PFSK-1 (cell line): ENCODE results near the gene OR8K5.

Experiments used
- FOXP2 ChIP-seq: optimal IDR thresholded peaks from 2 replicates; pipeline ENCODE3; 2011; ENCODE audit warnings: borderline replicate concordance, control low read depth, inconsistent platforms; ENCODE audit not compliant: insufficient read depth; ENCODE audit errors: extremely low read length, extremely low read depth
- POLR2AphosphoS5 ChIP-seq: IDR thresholded peaks from 2 replicates; pipeline ENCODE4 v1.6.1; 2012; ENCODE audit warnings: low read depth, mild to moderate bottlenecking, control low read depth, low read length, moderate library complexity
- REST ChIP-seq, 2 experiments: IDR thresholded peaks; 2 replicates each; pipeline versions ENCODE4 v1.6.1 to v1.8.0; 2011 to 2012; ENCODE audit warnings: low read depth in 2 of 2, low read length in 2 of 2, control low read depth in 1 of 2, inconsistent platforms in 1 of 2, mild to moderate bottlenecking in 1 of 2, moderate library complexity in 1 of 2; ENCODE audit not compliant: insufficient read depth in 1 of 2
- SIN3A ChIP-seq: IDR thresholded peaks from 2 replicates; pipeline ENCODE4 v1.6.1; 2012; ENCODE audit warnings: mild to moderate bottlenecking, low read length, moderate library complexity, borderline replicate concordance; ENCODE audit not compliant: insufficient read depth
- TAF1 ChIP-seq: IDR thresholded peaks from 2 replicates; pipeline ENCODE4 v1.6.1; 2012; ENCODE audit warnings: low read length, control low read depth, borderline replicate concordance; ENCODE audit not compliant: insufficient read depth

The OR8K5 gene

GRCh38 chr11:56183459-56183858, 23.3 kb upstream of the OR8K5 start:
- TF ChIP-seq POLR2AphosphoS5 (no peak), REST (IDR thresholded peaks at IDR 0.05; ENCODE audit: insufficient read depth in 1 of 2, low read depth in 2 of 2, low read length in 2 of 2) (no peak), SIN3A (no peak), TAF1 (no peak), FOXP2 (no peak)

GRCh38 chr11:56176318-56176717, 16.2 kb upstream of the OR8K5 start, which contains the start of gene OR5J2:
OR5J2 (plus strand) TSS chr11:56176618; CDS start chr11:56176618, 0 bp downstream.
- TF ChIP-seq FOXP2 (no peak), POLR2AphosphoS5 (no peak), TAF1 (no peak), REST (IDR thresholded peaks at IDR 0.05; ENCODE audit: insufficient read depth in 1 of 2, low read depth in 2 of 2, low read length in 2 of 2) (no peak), SIN3A (no peak)

- TF ChIP-seq REST (IDR thresholded peaks at IDR 0.05; ENCODE audit: insufficient read depth in 1 of 2, low read depth in 2 of 2, low read length in 2 of 2) (no peak), FOXP2 (no peak), POLR2AphosphoS5 (no peak), SIN3A (no peak), TAF1 (no peak)
Measured at GRCh38 chr11:56172256-56172830, 12.2 kb upstream of the OR8K5 start.

GRCh38 chr11:56163804-56164203, 3.7 kb upstream of the OR8K5 start:
- no peak for TF ChIP-seq REST (IDR thresholded peaks at IDR 0.05; ENCODE audit: insufficient read depth in 1 of 2, low read depth in 2 of 2, low read length in 2 of 2)
- no peak for TF ChIP-seq SIN3A
- no peak for TF ChIP-seq POLR2AphosphoS5
- no peak for TF ChIP-seq FOXP2

- TF ChIP-seq POLR2AphosphoS5: no peak
- TF ChIP-seq FOXP2: no peak
- TF ChIP-seq TAF1: no peak
- TF ChIP-seq REST (IDR thresholded peaks at IDR 0.05; ENCODE audit: insufficient read depth in 1 of 2, low read depth in 2 of 2, low read length in 2 of 2): no peak
- no peak for TF ChIP-seq SIN3A
Measured at GRCh38 chr11:56152333-56152732, 7.8 kb downstream of the OR8K5 start.
